Skin of body (tissue), 2 donors: Measurements from ENCODE around the gene FIBIN. TPM values are rescaled to one million over a fixed set of nuclear protein-coding genes. Genes with fewer than 3 reads are reported as not detected.
A peak's percentile ranks its signal among the peaks of the same experiment; 100 is the strongest.
"Not testable (repeated sequence)": the region's sequence is repeated elsewhere in the genome, so short reads cannot be mapped to it uniquely, and the experiment has no call there.

Source experiments
- DNase-seq: peaks from one replicate; lab custom pipeline; 2025; lab: John Stamatoyannopoulos, UW
- total RNA-seq: library from RNA; depleted of rRNA; stranded (reverse); fragments of >200 nt; gene quantifications from one replicate; pipeline ENCODE4 v1.2.3, GENCODE V29; 2014

Gene FIBIN
- total RNA-seq: 21.8 TPM

- peak; percentile 71 for DNase-seq
Observed at GRCh38 chr11:26993965-26994457, at the start of gene FIBIN. FIBIN (plus strand) TSS chr11:26994112; CDS start chr11:26994527, 415 bp downstream.

GRCh38 chr11:26944866-26945664, 48.8 kb upstream of the FIBIN start:
- DNase-seq: peak; percentile 89

- no peak for DNase-seq
Observed at GRCh38 chr11:26946257-26946716, 47.6 kb upstream of the FIBIN start.

GRCh38 chr11:26947379-26947844, 46.5 kb upstream of the FIBIN start:
- DNase-seq: peak; percentile 72

GRCh38 chr11:26947904-26948639, 45.8 kb upstream of the FIBIN start:
- DNase-seq: no peak

GRCh38 chr11:26948881-26949280, 45.0 kb upstream of the FIBIN start:
- no peak for DNase-seq

- DNase-seq: no peak
Observed at GRCh38 chr11:26949846-26950245, 44.1 kb upstream of the FIBIN start.

GRCh38 chr11:26950260-26950719, 43.6 kb upstream of the FIBIN start:
- no peak for DNase-seq

- peak; percentile 63 for DNase-seq
Observed at GRCh38 chr11:26951809-26952515, 42.0 kb upstream of the FIBIN start.

- DNase-seq: peak; percentile 34
Observed at GRCh38 chr11:26953770-26954392, 40.0 kb upstream of the FIBIN start.

- DNase-seq: peak; percentile 65
Observed at GRCh38 chr11:26958005-26958701, 35.8 kb upstream of the FIBIN start.

GRCh38 chr11:26958702-26959049, 35.2 kb upstream of the FIBIN start:
- DNase-seq: no peak

GRCh38 chr11:26960281-26960680, 33.6 kb upstream of the FIBIN start:
- DNase-seq: no peak

GRCh38 chr11:26963764-26964163, 30.1 kb upstream of the FIBIN start:
- no peak for DNase-seq

GRCh38 chr11:26964339-26964738, 29.6 kb upstream of the FIBIN start:
- DNase-seq: no peak

GRCh38 chr11:26964847-26965485, 28.9 kb upstream of the FIBIN start:
- DNase-seq: not testable (repeated sequence)

GRCh38 chr11:26971961-26972360, 22.0 kb upstream of the FIBIN start:
- DNase-seq: no peak

GRCh38 chr11:26974069-26974783, 19.7 kb upstream of the FIBIN start:
- DNase-seq: peak; percentile 43

GRCh38 chr11:26974996-26975395, 18.9 kb upstream of the FIBIN start:
- DNase-seq: no peak
